Loucy (cell line): ENCODE data around the gene RERE.

Source experiments
- EZH2phosphoT487 ChIP-seq: fragments of 200-600 bp; IDR thresholded peaks from 2 replicates; pipeline ENCODE4 v1.6.1; 2018; ENCODE audit warnings: antibody characterized with exemption, mild to moderate bottlenecking, moderate library complexity, borderline replicate concordance
- TF ChIP-seq, protein P1 (sequence below): fragments of 200-600 bp; sonication (generic); conservative IDR thresholded peaks from 2 replicates; pipeline ENCODE4 v1.5.1; 2014; ENCODE audit warnings: mild to moderate bottlenecking, antibody characterized with exemption, low read length

DNA sequence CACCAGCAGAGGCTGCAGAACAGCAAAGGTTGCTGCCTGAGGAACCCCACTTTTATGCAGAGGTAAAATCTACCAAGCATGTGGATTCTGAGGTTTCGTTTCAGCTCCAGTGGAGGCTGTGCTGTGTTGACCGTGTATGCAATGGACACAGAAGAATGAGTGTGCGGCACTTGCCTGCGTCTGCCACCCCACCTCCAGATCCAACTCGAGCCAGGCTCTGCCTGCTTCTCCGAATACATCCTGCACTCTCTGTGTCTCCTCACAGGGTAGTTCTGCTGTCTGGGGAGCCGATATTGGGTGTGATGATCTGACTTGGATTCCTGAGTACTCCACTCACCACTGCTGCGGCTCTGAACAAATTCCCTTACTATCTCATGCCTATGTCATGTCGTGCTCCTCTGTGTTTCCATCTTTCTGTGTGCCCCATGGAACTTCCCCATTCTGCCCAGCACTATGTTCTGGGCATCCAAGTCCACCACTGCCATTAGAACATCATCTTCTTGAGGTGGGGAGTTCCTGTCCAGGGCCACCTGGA, 369.8 kb downstream of the RERE start:
- TF ChIP-seq, protein P1, sequence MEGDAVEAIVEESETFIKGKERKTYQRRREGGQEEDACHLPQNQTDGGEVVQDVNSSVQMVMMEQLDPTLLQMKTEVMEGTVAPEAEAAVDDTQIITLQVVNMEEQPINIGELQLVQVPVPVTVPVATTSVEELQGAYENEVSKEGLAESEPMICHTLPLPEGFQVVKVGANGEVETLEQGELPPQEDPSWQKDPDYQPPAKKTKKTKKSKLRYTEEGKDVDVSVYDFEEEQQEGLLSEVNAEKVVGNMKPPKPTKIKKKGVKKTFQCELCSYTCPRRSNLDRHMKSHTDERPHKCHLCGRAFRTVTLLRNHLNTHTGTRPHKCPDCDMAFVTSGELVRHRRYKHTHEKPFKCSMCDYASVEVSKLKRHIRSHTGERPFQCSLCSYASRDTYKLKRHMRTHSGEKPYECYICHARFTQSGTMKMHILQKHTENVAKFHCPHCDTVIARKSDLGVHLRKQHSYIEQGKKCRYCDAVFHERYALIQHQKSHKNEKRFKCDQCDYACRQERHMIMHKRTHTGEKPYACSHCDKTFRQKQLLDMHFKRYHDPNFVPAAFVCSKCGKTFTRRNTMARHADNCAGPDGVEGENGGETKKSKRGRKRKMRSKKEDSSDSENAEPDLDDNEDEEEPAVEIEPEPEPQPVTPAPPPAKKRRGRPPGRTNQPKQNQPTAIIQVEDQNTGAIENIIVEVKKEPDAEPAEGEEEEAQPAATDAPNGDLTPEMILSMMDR, result no peak
- no peak for TF ChIP-seq EZH2phosphoT487
